Measurements from ENCODE around the gene ADRA2B. TPM values are rescaled to one million over a fixed set of nuclear protein-coding genes. Genes with fewer than 3 reads are reported as not detected.

ADRA2B gene
- total and polyA plus RNA-seq, 2 donors (not counting 3 experiments of a cell fraction or from before 2014, with no cell fraction given), result not detected

DNA sequence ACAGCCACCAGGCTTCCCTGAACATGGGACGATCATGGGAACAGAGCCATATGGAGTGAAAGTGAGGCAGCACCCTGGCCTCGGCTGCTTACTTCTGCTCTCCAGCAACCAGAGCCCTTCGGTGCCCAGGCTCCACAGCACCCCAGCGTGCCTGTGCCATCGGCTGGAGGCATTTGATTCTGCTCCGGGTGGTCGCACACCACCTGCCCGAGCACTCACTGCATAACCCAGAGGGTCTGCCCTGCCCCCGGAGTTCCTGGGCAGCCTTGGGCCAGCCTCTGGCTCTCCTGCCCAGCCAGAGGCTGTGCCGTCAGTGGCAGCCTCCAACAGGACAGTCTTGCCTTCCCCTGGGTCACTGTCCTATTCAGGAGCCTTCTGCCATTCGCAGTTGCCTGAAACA, 18.1 kb upstream of the ADRA2B start:
- DNase-seq (ENCODE audit: low read depth, low spot score) (no peak), FAIRE-seq (no peak)
- TF ChIP-seq, protein P1, sequence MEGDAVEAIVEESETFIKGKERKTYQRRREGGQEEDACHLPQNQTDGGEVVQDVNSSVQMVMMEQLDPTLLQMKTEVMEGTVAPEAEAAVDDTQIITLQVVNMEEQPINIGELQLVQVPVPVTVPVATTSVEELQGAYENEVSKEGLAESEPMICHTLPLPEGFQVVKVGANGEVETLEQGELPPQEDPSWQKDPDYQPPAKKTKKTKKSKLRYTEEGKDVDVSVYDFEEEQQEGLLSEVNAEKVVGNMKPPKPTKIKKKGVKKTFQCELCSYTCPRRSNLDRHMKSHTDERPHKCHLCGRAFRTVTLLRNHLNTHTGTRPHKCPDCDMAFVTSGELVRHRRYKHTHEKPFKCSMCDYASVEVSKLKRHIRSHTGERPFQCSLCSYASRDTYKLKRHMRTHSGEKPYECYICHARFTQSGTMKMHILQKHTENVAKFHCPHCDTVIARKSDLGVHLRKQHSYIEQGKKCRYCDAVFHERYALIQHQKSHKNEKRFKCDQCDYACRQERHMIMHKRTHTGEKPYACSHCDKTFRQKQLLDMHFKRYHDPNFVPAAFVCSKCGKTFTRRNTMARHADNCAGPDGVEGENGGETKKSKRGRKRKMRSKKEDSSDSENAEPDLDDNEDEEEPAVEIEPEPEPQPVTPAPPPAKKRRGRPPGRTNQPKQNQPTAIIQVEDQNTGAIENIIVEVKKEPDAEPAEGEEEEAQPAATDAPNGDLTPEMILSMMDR (IDR thresholded peaks at IDR 0.05; ENCODE audit: extremely low read depth in 1 of 2, insufficient read depth in 1 of 2, low read depth in 1 of 2, low read length in 2 of 2), result no peak
- no peak for TF ChIP-seq EZH2 (IDR thresholded peaks at IDR 0.05; ENCODE audit: borderline replicate concordance, low read depth, low read length, severe bottlenecking)
- no peak for TF ChIP-seq MYC (IDR thresholded peaks at IDR 0.05; ENCODE audit: low read depth, low read length)
- TF ChIP-seq, protein P2, sequence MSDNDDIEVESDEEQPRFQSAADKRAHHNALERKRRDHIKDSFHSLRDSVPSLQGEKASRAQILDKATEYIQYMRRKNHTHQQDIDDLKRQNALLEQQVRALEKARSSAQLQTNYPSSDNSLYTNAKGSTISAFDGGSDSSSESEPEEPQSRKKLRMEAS (IDR thresholded peaks at IDR 0.05; ENCODE audit: insufficient read depth, insufficient read length), result no peak
- TF ChIP-seq POLR2A (IDR thresholded peaks at IDR 0.05; ENCODE audit: low read depth, low read length), result no peak
- TF ChIP-seq JUN (IDR thresholded peaks at IDR 0.05; ENCODE audit: borderline replicate concordance, insufficient read depth, insufficient read length, low read depth), result no peak
- TF ChIP-seq POLR2AphosphoS5 (IDR thresholded peaks at IDR 0.05; ENCODE audit: insufficient read depth, low read depth, low read length), result no peak
- no peak for TF ChIP-seq FOS (IDR thresholded peaks at IDR 0.05; ENCODE audit: borderline replicate concordance, insufficient read depth, low read length)
- TF ChIP-seq GATA2 (IDR thresholded peaks at IDR 0.05; ENCODE audit: insufficient read depth, insufficient read length, low read depth, low read length), result no peak
- CTCF ChIA-PET, result interaction anchor here (1.8 kb wide), 1 partner anchor 17 kb away, joined by 5 read pairs; no protein-coding TSS in a partner anchor
- H3K79me2 ChIP-seq (ENCODE audit: control insufficient read depth, insufficient read depth, low read length), result no peaks in the 10 kb centered on the region
- no peak overlapping the region for H3K27ac ChIP-seq (ENCODE audit: insufficient read depth, low read depth, low read length)
- H3K4me3 ChIP-seq (replicated peaks in 1 of 3; ENCODE audit: insufficient read depth in 1 of 3, low read depth in 1 of 3, low read length in 3 of 3), result no peak overlapping the region
- peaks cover 0 to 3% of the 10 kb centered on the region in 2 experiments for H3K27me3 ChIP-seq (ENCODE audit: control insufficient read depth in 2 of 2, insufficient read depth in 2 of 2, low read length in 2 of 2)
- no peaks in the 10 kb centered on the region for H3K9me1 ChIP-seq (replicated peaks; ENCODE audit: control insufficient read depth, extremely low read depth, insufficient read depth, low read length)
- dilution Hi-C loops (cut with MboI; ENCODE audit: extremely low pct_ligation_motif_present, low sequenced_read_pairs), result no loop called here
- POLR2A ChIA-PET, result no interaction called here
- H3K36me3 ChIP-seq (ENCODE audit: control insufficient read depth in 2 of 2, extremely low read depth in 1 of 2, insufficient read depth in 2 of 2, low read length in 2 of 2), result no peaks in the 10 kb centered on the region
- H4K20me1 ChIP-seq (replicated peaks; ENCODE audit: control insufficient read depth, extremely low read depth, insufficient read depth, low read length), result no peaks in the 10 kb centered on the region
- no peaks in the 10 kb centered on the region for H3K4me1 ChIP-seq (ENCODE audit: control insufficient read depth, extremely low read depth, insufficient read depth, low read length)
- no TSS peak for BruUV-seq (replicated peaks)
- no peak overlapping the region for H3K4me2 ChIP-seq (ENCODE audit: insufficient read depth, low read length)
- no peak overlapping the region for H2AFZ ChIP-seq (ENCODE audit: low read depth, low read length)
- intact Hi-C loops (cut with micrococcal nuclease), result no loop called here
- no peaks in the 10 kb centered on the region for H3K9me3 ChIP-seq (replicated peaks; ENCODE audit: control insufficient read depth, insufficient read depth, low read length)
- H3K9ac ChIP-seq (replicated peaks; ENCODE audit: extremely low read depth, insufficient read depth, low read length), result no peak overlapping the region

Data from endothelial cell of umbilical vein (primary cell).